Measurements from ENCODE around the gene CORO7.

- TF ChIP-seq CTCF (conservative IDR thresholded peaks at IDR 0.05) (no peak), EZH2 (IDR thresholded peaks at IDR 0.05; ENCODE audit: low read depth) (no peak)
These were observed 29.3 kb downstream of the CORO7 start for GRCh38 chr16:4386951-4387565.

Data from PC-9 (cell line).